Keratinocyte (primary cell): Measurements from ENCODE around the gene ADAD2. TPM values are rescaled to one million over a fixed set of nuclear protein-coding genes. Genes with fewer than 3 reads are reported as not detected.

Experiments
- DNase-seq: peaks from one replicate; pipeline ENCODE4 v3.0.0-alpha.2; 2011; ENCODE audit warnings: low read depth, missing footprints, low spot score
- FAIRE-seq: peaks from 2 replicates; lab custom pipeline; 2011; peaks lifted over from hg19 to GRCh38; lab: Jason Lieb, UNC
- H2AFZ ChIP-seq: 2 replicates; pipeline ENCODE4 v1.6.0; 2012; ENCODE audit warnings: low read length, control low read depth, inconsistent platforms; ENCODE audit not compliant: control insufficient read depth
- H3K27ac ChIP-seq: 2 replicates; pipeline ENCODE4 v1.5.1; 2011; ENCODE audit warnings: low read length; ENCODE audit not compliant: control insufficient read depth, insufficient read depth
- H3K27me3 ChIP-seq: 3 replicates; pipeline ENCODE4 v1.6.0; 2011; ENCODE audit warnings: low read length; ENCODE audit not compliant: control insufficient read depth, insufficient read depth; ENCODE audit errors: extremely low read depth
- H3K36me3 ChIP-seq, 2 experiments: 2 replicates in 1 of 2; 3 replicates in 1 of 2; pipeline ENCODE4 v1.5.1; 2011; ENCODE audit warnings: low read length in 2 of 2, mild to moderate bottlenecking in 1 of 2; ENCODE audit not compliant: control insufficient read depth in 2 of 2, insufficient read depth in 2 of 2; ENCODE audit errors: extremely low read depth in 1 of 2
- H3K4me1 ChIP-seq: 3 replicates; pipeline ENCODE4 v1.5.1; 2011; ENCODE audit warnings: low read length; ENCODE audit not compliant: control insufficient read depth, insufficient read depth; ENCODE audit errors: extremely low read depth
- H3K4me2 ChIP-seq: 3 replicates; pipeline ENCODE4 v1.6.0; 2011; ENCODE audit warnings: low read depth, low read length; ENCODE audit not compliant: control insufficient read depth, insufficient read depth; ENCODE audit errors: extremely low read depth
- H3K4me3 ChIP-seq, 3 experiments: fragments of 200-600 bp in 1 of 3; sonication (generic) in 1 of 3; 2 replicates in 2 of 3; 3 replicates in 1 of 3; pipeline ENCODE4 v1.5.1; 2011 to 2016; ENCODE audit warnings: low read length in 3 of 3, mild to moderate bottlenecking in 3 of 3, control low read depth in 2 of 3, inconsistent platforms in 1 of 3, low read depth in 1 of 3, mixed read lengths in 1 of 3, mixed run types in 1 of 3, moderate library complexity in 1 of 3; ENCODE audit not compliant: control insufficient read depth in 2 of 3, insufficient read depth in 2 of 3; ENCODE audit errors: extremely low read depth in 1 of 3
- H3K79me2 ChIP-seq: 2 replicates; pipeline ENCODE4 v1.6.0; 2012; ENCODE audit warnings: low read length; ENCODE audit not compliant: control insufficient read depth, insufficient read depth
- H3K9ac ChIP-seq: 3 replicates; pipeline ENCODE4 v1.6.0; 2011; ENCODE audit warnings: low read length; ENCODE audit not compliant: control insufficient read depth, insufficient read depth; ENCODE audit errors: extremely low read depth
- H3K9me1 ChIP-seq: 3 replicates; pipeline ENCODE4 v1.6.0; 2011; ENCODE audit warnings: low read length; ENCODE audit not compliant: control insufficient read depth, insufficient read depth; ENCODE audit errors: extremely low read depth
- H3K9me3 ChIP-seq: 2 replicates; pipeline ENCODE4 v1.5.1; 2012; ENCODE audit warnings: low read depth, low read length; ENCODE audit not compliant: control insufficient read depth
- H4K20me1 ChIP-seq: 3 replicates; pipeline ENCODE4 v1.6.0; 2011; ENCODE audit warnings: low read length; ENCODE audit not compliant: control insufficient read depth, insufficient read depth; ENCODE audit errors: extremely low read depth
- CTCF ChIP-seq, 3 experiments: IDR thresholded peaks in 1 of 3; conservative IDR thresholded peaks in 1 of 3; optimal IDR thresholded peaks in 1 of 3; 2 replicates in 2 of 3; 3 replicates in 1 of 3; pipeline versions ENCODE3 to v1.5.1; 2011; ENCODE audit warnings: low read length in 3 of 3, mild to moderate bottlenecking in 3 of 3, moderate library complexity in 2 of 3, control low read depth in 1 of 3, inconsistent platforms in 1 of 3; ENCODE audit not compliant: insufficient read depth in 2 of 3; ENCODE audit errors: extremely low read depth in 1 of 3
- EZH2 ChIP-seq: IDR thresholded peaks from one replicate; pipeline ENCODE4 v1.6.1; 2012; ENCODE audit warnings: inconsistent platforms, mild to moderate bottlenecking, low read length, moderate library complexity
- dilution Hi-C: fragments of 300-500 bp; cut with MboI; formaldehyde crosslinking; loops from one replicate; pipeline ENCODE4 v1.7.0; 2020; ENCODE audit warnings: low sequenced_read_pairs; ENCODE audit not compliant: extremely low pct_ligation_motif_present
- polyA plus RNA-seq, 5 experiments: library from polyadenylated mRNA; depleted of rRNA in 3 of 5; stranded (reverse) in 3 of 5; stranded (forward) in 1 of 5; unstranded in 1 of 5; fragments of >200 nt; gene quantifications; 1 replicate in 1 of 5; 2 replicates in 3 of 5; 3 replicates in 1 of 5; pipeline versions ENCODE4 v1.2.1 to v1.2.3, GENCODE V29; 2011 to 2012; ENCODE audit warnings: missing spikeins in 2 of 5, low read depth in 1 of 5, low replicate concordance in 1 of 5

Gene ADAD2
- polyA plus RNA-seq, 1 donor (not counting 4 experiments of a cell fraction or from before 2014, with no cell fraction given), result not detected

GRCh38 chr16:84182680-84183571 lies 8.0 kb upstream of the ADAD2 start:
- peaks cover 2% of the 10 kb centered on the region for H4K20me1 ChIP-seq
- H3K36me3 ChIP-seq, result peaks cover 15 to 24% of the 10 kb centered on the region in 2 experiments
- H3K79me2 ChIP-seq, result peaks cover 34% of the 10 kb centered on the region
- H3K27me3 ChIP-seq, result no peaks in the 10 kb centered on the region
- DNase-seq (no peak), FAIRE-seq (no peak)
- no peaks in the 10 kb centered on the region for H3K9me3 ChIP-seq
- no peaks in the 10 kb centered on the region for H3K9me1 ChIP-seq
- no peak overlapping the region for H2AFZ ChIP-seq
- H3K9ac ChIP-seq, result no peak overlapping the region
- H3K4me1 ChIP-seq, result peaks cover 6% of the 10 kb centered on the region
- H3K4me3 ChIP-seq, result no peak overlapping the region
- H3K27ac ChIP-seq, result no peak overlapping the region
- TF ChIP-seq CTCF (optimal IDR thresholded peaks at IDR 0.05 in 1 of 3, IDR thresholded peaks at IDR 0.05 in 1 of 3, conservative IDR thresholded peaks at IDR 0.05 in 1 of 3; ENCODE audit: extremely low read depth in 1 of 3, insufficient read depth in 2 of 3, low read length in 3 of 3) (no peak), EZH2 (no peak)
- no peak overlapping the region for H3K4me2 ChIP-seq
- dilution Hi-C loops, result no loop called here

GRCh38 chr16:84183572-84183875 lies 7.4 kb upstream of the ADAD2 start:
- TF ChIP-seq CTCF (optimal IDR thresholded peaks at IDR 0.05 in 1 of 3, IDR thresholded peaks at IDR 0.05 in 1 of 3, conservative IDR thresholded peaks at IDR 0.05 in 1 of 3; ENCODE audit: extremely low read depth in 1 of 3, insufficient read depth in 2 of 3, low read length in 3 of 3) (no peak), EZH2 (no peak)
- Histone ChIP-seq H3K9me1 (no peaks in the 10 kb centered on the region), H2AFZ (no peak overlapping the region), H3K36me3 (peaks cover 12 to 22% of the 10 kb centered on the region in 2 experiments), H3K9me3 (no peaks in the 10 kb centered on the region), H4K20me1 (peaks cover 2% of the 10 kb centered on the region), H3K4me1 (peaks cover 4% of the 10 kb centered on the region), H3K4me2 (no peak overlapping the region), H3K4me3 (no peak overlapping the region), H3K27me3 (no peaks in the 10 kb centered on the region), H3K9ac (no peak overlapping the region), H3K79me2 (peaks cover 34% of the 10 kb centered on the region), H3K27ac (no peak overlapping the region)
- DNase-seq (no peak), FAIRE-seq (no peak)
- dilution Hi-C loops, result no loop called here
